ENCODE data around the gene CEP112.
"Not testable (repeated sequence)": the region's sequence is repeated elsewhere in the genome, so short reads cannot be mapped to it uniquely, and the experiment has no call there.

CEP112 gene

GRCh38 chr17:66210208-66210574 is 18.3 kb upstream of the CEP112 start:
- DNase-seq = no peak

GRCh38 chr17:66207936-66208335 is 16.0 kb upstream of the CEP112 start:
- DNase-seq = no peak

GRCh38 chr17:66203274-66204015 is 11.5 kb upstream of the CEP112 start:
- DNase-seq = no peak

- peak; percentile 39 for DNase-seq
These were observed 8.8 kb upstream of the CEP112 start for GRCh38 chr17:66200685-66201092.

- no peak for DNase-seq
These were observed 6.3 kb upstream of the CEP112 start for GRCh38 chr17:66198242-66198641.

GRCh38 chr17:66192378-66192687 is 400 bp upstream of the CEP112 start:
- peak; percentile 43 for DNase-seq

GRCh38 chr17:66190738-66191592 is 968 bp downstream of the CEP112 start:
- peak; percentile 53 for DNase-seq

- DNase-seq = no peak
These were observed 4.2 kb downstream of the CEP112 start for GRCh38 chr17:66187718-66188117.

- peak; percentile 5 for DNase-seq
These were observed 6.1 kb downstream of the CEP112 start for GRCh38 chr17:66185862-66186261.

- no peak for DNase-seq
These were observed 7.5 kb downstream of the CEP112 start for GRCh38 chr17:66184392-66184791.

- no peak for DNase-seq
These were observed 8.4 kb downstream of the CEP112 start for GRCh38 chr17:66183529-66183928.

GRCh38 chr17:66178642-66179041 is 13.3 kb downstream of the CEP112 start:
- no peak for DNase-seq

GRCh38 chr17:66177048-66177447 is 14.9 kb downstream of the CEP112 start:
- no peak for DNase-seq

- DNase-seq = no peak
These were observed 16.0 kb downstream of the CEP112 start for GRCh38 chr17:66175892-66176291.

GRCh38 chr17:66172691-66173223 is 19.2 kb downstream of the CEP112 start:
- DNase-seq = peak; percentile 76

- DNase-seq = no peak
These were observed 19.8 kb downstream of the CEP112 start for GRCh38 chr17:66172144-66172543.

GRCh38 chr17:66171692-66172091 is 20.2 kb downstream of the CEP112 start:
- no peak for DNase-seq

- DNase-seq = no peak
These were observed 20.8 kb downstream of the CEP112 start for GRCh38 chr17:66171172-66171571.

GRCh38 chr17:66169839-66170238 is 22.1 kb downstream of the CEP112 start:
- DNase-seq = no peak

- DNase-seq = no peak
These were observed 24.6 kb downstream of the CEP112 start for GRCh38 chr17:66167189-66167815.

GRCh38 chr17:66165537-66166123 is 26.3 kb downstream of the CEP112 start:
- DNase-seq = peak; percentile 39

GRCh38 chr17:66155055-66155454 is 36.9 kb downstream of the CEP112 start:
- not testable (repeated sequence) for DNase-seq

- no peak for DNase-seq
These were observed 39.2 kb downstream of the CEP112 start for GRCh38 chr17:66152756-66153155.

Measured in kidney glomerular epithelial cell (primary cell).